ENCODE measurements around the gene PTPRM.

Gene PTPRM

DNA sequence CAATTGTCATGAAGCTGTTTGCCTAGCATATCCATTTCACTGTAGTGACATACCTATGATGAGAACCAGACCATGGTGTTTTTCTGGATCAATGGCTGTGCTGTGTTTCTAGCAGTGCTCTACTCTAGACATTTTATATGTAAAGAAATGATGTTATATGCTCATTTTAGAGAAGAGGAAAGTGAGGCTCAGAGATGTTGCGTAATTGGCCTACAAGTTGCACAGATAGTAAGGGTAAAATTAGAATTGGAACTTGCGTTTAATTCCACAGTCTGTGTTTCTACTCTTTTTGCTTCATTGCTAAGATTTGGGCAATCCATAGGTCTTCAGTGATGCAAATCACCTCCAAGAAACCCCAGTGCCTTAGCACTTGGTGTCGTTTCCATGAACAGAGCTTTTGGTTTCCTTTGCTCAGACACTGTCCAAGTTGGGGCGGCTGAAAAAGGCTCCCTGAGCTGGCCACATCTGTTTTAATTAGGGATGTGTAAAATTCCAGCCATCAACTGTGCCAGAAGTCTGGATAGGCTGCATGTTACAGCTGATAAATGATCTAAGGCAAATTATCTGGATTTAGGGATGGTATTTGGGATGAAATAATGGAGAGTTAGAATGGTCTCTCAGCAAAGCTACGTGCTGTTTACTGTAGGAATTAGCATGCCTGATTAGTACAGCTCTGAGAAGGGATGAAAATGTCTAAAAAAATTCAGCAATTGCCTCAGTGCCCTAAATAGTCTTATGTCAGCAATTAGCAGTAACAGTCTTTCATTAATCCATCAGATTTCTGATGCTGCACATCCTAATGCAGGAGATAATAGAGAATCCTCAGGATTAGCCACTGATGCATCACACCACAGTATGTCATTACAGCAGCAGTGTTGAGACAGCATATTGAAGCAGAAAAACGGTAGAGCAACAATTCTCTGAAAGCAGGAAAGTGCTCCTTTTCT, 65.3 kb downstream of the PTPRM start:
- DNase-seq, result no peak

DNA sequence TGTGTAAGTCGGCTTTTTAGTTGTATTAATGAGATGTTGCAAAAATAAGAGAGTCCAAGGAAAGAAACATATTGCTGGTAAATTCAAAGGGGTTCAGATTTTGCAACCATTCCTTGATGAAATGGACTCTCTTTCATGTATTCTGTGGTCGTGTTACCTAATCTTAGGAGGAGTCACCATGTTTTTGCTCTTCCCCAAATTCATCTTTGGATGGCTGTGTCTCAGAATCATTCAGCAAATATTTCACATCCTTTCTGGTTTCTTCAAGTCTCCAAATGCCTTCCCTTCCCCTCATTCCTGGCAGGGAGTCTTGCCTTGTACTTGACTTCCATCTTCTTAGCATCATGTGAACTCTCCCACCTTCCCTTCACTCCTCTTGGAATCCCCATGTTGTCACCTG, 66.1 kb downstream of the PTPRM start:
- no peak for DNase-seq

DNA sequence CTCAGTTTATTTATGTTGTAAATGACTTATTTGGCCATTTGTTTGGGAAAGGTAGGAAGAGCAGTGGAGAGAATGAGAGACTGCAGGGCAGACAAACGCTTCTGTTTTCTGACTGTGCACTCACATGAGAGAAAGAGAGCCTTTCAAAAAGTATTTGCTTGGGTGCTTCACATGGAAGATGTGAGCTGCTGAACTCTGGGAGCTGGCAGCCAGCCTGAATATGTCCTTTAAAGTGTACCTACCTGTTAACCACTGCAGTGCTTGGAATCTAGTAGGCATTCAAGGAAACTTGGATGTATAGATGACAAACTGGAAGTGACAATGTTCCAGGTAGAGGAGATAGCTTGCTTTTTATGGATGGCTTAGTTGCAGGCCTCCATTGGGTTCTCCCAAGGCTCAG, 68.8 kb downstream of the PTPRM start:
- no peak for DNase-seq

DNA sequence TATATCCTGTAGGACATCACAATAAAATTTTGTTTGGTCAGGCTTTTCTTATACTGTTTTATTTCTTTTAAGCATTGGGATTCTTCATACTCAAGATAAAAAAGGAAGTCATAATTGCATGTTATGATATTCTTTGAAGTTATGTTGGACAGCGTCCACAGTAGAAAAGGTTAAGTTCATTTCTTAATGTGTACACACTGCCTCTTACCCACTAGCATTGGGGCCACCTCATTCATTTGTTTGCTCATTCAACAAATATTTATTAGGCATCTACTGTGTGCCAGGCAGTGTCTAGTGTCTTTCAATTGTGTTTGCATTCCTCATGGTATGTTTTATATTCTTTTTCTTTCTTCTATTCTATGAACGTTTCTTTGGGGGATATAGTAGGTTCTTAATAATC, 70.2 kb downstream of the PTPRM start:
- no peak for DNase-seq

DNA sequence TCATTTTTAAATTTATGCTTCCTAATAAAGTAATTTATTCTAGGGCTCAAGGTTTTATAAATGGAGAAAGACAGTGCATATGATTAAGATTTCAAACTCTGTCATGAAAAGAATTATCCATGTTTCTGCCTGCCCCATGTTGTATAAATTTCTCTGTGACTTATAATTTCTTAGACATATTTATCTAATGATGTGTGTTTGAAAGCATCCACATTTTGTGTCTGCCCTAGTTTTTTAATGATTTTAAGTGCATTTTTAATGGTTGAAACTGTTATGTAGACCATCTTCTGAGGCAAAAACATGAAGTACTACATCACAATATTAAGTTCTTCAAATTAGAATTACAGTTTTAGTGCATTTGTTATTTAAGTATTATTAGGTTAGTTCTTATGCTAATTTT, 71.2 kb downstream of the PTPRM start:
- no peak for DNase-seq

DNA sequence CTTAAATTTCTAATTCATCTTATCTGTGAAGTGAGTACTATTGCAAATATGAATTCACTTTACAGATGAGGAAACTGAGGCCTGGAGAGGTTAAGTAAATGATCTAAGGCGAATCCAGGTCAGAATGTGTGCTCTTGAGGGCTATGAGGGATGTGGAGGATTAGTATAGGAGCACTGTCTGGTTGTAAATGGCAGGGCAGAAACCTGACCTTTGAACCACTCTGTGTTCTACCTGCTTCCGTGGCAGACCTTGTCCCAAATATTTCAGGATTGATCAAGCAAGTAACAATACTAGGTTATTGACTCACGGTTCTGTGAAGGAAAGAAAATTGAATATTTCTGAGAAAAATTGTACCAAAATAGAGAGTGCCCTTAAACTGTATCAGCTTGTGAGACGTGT, 74.7 kb downstream of the PTPRM start:
- DNase-seq, result no peak

DNA sequence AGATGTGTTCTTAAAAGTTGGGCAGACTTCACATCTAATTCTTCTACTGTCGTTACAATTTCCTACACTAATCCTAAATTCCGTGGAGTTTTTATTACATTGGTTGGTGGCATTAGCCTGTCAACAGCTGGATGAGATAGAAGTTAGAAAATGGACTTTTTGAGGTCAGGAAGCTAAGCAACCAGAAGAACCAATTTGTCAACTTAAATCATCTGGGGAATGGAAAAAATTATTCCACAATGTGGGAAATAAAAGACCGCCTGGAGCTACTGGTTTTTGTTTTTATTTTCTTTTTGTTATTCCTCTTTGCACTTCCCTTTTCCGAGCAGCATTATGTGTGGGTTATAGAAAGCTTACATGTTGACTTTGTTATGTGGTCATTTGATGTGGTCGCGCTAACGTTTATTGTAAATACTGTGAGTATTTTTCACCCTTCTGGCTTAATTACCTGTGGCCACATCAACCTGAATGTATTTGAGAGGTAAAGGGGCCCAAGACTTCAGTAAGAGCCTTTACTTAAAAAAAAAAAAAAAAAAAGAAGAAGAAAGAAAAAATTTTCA, 75.3 kb downstream of the PTPRM start:
- DNase-seq, result no peak

DNA sequence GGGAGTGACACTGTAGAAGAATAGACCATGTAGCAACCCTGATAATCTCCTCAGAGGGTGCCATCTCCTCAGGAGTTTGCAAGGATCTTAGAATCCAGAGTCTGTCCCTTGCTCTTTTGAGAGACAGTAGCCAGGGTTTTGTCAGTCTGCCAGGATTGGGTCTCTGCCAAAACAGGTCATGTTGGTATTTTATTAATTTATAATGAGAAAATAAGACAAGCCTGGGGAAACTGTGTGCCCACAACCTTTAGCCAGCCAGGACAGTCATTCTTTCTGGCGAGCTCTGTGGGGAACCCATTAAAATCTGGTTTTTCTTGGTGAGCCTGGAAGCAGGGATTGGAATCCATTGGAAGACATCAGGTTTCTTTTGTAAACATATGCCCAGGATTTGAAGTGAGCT, 78.6 kb downstream of the PTPRM start:
- no peak for DNase-seq

DNA sequence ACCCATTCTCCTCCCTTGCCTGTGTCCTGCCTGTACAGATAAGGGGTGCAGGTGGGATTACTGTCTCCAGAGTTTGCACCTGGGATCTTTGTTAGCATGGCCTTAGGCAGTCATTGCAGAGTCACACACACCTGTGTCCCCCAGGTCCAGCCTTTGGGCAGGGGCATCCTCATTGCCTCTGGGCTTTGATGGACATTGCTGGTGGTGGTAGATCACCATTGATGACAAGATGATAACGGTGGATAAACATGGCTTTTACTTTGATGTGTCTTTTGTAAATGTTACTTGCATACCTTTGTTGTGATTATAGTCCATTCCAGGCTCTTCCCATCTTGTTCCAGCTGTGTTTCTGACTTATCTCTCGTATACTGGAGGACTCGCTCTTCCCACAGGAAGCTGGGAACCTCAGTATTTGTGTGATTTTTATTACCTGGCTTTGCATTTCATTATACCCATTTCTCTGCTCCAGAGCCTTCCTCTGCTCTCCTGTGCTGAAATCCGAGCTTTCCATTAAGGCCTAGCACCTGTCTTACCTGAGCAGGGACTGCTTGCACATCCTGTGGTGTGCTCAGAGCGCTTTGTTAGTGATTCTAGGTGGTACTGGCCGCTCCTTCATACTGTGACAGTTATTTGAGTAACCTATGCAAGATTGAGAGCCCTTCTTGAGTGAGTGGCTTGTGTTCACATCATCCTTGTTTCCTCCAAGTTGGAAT, 79.2 kb downstream of the PTPRM start:
- DNase-seq, result no peak

DNA sequence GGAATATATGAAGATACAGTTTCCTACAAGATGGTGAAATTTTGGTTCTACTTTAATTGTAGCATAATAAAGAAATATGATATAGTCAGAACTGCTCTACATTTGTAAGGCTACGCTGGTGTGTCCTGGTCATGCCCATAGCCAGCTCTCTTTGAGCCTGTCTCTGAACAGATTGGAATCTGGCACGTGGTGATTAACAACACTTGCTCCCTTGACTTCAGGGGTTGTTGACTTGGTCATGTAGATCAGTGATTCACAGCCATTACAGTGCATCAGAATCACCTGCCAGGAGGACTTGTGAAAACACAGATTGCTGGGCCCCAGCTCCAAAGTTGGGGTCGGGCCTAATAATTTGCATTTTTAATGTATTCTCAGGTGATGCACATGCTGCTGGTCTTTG, 80.4 kb downstream of the PTPRM start:
- no peak for DNase-seq

DNA sequence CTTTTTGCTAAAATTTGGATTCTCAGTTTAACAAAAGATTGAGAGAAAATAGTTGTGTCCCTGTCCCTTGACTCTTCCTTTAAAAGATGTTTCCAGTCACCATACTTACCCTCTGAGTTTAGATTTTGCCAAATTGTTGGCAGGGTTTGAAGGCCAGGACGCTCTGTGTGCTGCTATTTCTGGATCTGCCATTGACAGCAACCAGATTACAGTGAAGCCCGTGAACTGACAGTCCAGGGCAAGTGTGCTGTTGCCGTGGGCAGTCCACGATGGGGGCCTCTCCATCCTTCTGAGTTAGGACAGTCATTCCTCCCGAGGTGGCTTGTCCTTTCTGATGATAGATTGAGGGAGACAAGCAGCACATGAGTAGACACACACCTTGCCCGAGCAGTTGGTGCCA, 89.9 kb downstream of the PTPRM start:
- no peak for DNase-seq

DNA sequence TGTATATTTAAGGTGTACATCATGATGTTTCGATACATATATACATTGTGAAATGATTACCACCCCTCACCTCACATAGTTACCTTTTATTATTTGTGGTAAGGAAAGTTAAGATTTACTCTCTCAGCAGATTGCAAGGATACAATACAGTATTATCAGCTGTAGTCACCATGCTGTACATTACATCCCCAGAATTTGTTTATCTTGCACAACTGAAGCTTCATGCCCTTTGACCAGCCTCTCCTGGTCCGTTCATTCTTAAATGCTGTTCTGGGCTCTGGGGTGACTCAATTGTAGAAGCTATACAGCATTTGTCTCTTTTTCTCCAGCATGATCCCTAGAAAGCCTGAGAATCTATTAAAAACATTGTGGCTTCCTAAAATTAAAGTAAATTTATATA, 90.8 kb downstream of the PTPRM start:
- DNase-seq, result no peak

DNA sequence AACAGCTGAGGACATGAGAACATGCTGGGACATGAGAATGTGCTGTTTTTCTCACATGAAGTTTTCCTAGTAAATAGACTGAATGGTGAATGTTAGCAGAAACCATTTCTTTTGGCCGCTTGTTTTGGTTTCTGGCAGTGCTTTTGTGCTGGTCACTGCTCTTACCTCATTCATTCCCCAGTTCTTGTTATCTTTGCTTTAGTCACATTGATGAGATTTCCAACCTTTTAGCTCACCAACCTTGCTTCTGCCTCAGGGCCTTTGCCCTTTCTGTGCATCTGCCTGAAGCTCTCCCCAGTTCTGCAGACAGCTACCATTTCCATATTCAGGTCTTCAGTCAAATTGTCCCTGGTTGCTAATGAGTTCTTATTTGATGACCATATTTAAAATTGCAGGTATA, 91.6 kb downstream of the PTPRM start:
- no peak for DNase-seq

DNA sequence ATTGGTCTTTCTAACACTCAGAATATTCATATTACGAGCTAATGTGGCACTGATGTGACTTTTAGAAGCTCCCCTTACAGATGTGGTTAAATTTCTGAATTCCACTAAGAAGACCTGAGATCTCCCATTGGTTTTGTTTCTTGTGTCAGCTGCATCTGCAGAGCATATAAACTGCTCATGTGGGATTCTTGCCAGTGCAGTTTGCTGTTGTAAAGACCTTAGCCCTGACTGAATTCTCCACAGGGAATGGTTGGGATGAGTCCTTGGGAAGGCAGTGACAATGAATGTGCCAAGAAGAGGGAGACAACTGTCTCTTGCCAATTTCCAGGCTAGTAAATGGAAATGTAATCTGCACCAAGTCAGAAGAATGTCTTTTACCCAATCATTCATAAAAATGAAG, 94.1 kb downstream of the PTPRM start:
- DNase-seq, result no peak

DNA sequence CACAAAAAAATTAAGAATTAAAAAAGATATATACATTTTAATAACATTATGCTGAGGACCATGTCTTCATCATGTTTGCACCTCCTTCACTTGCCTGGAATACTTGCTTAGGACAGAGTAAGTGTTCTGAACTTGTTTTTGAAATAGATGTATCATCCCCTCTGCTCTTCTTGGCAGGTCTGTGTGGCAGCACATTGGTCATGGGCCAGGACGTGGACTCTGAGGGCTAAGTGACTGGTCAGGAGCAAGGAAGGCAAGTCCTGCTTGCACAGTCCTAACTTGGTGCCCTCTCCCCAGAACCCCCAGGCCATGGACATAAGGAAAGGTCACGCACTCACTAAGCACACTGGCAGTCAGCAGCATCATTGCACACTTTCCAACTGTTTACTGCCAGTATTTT, 95.8 kb downstream of the PTPRM start:
- DNase-seq, result no peak

DNA sequence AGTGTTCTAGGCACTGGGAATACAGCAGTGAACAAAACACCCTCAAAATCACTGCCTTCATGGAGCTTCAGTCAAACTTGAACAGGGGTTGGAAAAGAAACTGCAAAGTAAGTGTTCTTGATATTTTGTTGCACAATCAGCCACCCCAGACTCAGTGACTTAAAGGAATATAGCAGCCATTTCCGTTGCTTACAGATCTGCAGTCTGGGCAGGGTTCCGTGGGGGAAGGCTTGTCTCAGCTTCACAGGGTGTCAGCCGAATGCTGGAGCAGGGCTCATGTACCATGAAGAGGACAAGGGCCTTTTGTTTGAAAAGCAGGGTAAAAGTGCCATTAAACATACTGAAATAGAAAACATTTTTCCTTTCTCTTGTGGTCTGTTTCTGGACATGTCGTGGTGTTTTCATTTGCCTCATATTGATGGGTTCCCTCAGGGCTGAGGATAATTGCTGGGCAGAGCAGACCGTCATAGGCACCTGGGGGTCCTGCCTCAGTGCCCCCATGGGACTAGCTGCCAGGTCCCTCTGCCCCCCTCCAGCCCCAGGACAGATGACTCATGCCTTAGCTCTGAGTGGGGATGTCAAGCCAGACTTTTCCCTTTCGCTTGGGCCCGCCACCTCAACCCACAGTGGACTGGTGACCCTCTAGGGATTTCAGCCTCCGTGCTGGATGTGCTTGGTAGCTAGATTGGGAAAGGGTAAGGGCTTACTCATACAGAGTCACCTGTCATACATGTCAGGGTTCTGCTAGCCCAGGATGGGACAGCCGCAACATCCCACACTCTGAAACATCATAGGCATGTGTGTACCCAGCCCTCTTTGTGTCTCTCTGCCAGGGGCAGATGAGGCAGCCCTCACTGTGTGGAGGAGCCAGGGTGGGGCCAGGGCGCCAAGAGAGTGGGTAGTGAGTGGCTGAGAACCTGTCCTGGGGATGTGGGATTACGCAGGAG, 96.5 kb downstream of the PTPRM start:
- DNase-seq, result no peak

DNA sequence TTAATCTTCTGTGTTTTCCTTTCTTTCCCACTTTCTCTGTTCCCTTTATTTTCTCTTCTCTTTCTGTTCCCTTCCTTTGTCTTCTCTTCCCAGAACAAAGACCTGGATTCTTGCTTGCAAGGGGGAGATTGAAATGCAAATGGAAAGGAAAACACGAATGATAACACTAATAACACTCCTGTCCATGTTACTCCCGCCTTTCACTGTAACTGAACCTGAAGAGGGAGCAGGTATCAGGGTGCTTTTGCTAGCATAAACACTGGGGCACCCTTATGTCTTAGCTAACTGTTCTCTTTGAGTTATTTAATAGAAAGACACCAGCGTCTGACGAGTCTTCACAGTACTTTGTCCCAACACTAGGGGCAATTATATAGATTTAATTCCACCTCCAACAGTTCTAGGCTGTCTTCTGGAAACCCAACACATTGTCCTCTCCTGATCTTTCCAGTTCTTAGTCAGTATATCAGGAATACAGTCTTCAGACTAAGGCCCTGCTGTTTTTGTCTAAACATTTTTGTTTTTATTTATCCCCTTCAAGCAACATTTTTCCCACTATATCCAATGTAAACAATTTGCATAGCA, 99.2 kb downstream of the PTPRM start:
- DNase-seq, result no peak

DNA sequence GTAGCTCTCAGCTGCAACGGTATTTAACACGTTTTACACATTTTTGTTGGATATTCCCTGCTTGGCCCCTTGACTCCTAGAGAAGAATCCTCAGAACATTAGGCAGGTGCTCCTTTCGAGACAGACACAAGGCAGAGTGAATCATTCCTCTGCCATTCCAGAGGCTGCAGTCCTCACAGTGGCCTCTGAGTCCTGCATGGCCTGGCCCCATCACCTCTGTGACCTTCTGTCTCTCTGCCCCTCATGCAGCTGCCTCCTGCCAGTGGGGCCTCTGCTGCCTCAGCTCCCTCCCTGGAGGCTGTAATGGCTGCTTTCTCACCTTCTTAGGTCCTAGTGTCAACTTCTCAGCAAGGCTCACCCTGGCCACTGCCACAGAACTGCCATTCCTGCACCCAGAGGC, 101.3 kb downstream of the PTPRM start:
- no peak for DNase-seq

DNA sequence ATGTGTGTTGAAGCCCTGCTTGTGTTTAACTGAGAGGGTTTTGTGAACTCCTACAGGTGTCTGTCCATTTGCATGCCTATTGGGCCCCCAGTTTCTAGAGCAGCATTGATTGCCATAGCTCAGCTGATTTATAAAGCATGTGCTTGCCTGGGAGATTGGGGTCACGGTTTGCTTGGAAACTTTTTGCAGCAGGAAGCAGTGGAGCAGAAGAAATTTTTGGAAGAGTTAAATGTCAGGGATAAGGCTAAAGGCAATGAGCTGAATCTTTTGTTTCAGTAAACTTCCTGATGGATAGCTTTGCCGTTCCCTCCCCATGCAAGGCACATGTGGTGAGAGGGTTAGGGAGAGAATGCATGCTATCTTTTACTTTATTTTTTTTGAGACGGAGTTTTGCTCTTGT, 102.2 kb downstream of the PTPRM start:
- DNase-seq, result no peak

DNA sequence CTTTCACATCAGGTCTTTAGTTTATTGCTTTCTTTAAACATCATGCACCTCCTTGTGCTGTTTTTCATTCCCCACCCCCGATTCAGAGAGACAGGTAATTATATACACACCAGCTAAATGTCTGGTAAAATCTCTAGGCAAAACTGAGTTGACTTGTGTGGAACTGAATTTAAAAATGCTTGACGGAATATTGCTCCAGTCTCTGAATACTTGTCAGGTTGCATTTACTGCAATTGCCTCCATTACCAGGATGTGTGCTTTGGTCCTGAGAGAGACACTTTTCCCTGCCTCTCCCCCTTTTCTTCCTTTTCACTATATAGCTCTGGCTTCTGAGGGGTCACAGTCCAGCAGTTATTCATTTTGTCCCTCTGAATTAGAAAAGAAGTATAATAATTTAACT, 104.0 kb downstream of the PTPRM start:
- DNase-seq, result no peak

DNA sequence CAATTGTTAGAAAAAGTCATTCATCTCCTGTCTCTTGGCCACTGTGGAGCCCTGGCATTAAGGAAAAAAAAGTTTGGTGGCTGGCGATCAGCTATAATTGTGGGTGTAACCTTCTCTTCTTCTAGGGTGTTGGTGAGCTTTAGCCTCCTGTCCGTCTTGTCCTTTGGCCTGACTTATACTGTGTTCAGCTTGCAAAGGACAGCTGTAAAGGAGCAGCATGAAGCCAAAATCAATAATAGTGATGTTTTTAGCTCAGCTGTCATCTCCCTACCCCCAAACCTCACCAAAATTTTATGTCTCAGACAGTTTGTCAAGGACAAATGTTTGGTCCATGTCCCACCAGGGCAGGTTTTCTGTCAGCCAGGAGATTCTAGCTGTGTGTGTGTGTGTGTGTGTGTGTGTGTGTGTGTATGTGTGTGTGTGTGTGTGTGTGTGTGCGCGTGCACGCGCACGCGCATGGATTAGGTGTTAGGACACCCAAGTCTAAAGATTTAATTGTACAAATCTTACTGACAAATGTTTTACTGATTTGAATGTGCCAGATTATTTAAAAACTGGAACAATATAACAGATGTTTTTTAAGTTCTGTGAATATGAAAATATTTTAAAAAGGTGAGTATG, 109.2 kb downstream of the PTPRM start:
- DNase-seq, result no peak

DNA sequence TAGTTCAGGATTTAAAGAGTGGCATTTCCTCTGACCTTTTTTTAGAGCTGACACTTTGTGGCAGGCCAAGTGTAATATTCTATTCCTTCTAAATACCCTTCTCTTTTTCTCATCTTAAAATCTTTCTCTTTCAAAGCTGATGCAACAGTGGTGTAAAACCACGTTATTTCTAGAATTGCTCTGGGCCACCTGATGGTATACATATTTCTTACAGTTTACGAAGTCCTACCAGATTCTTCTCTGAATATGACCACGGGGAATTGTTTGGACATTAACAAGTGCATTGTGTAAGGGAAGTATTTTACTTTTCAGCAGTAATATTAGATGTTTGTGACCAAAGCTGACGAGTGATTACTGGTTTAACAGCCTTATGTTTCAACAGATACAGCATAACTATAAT, 109.9 kb downstream of the PTPRM start:
- DNase-seq, result no peak

Measured in SIG-M5 (cell line).